ENCODE measurements around the gene FAAP20.

- TF ChIP-seq CBX5 (IDR thresholded peaks at IDR 0.05; ENCODE audit: low read depth, low read length), result no peak
- no peak for TF ChIP-seq POLR2A (IDR thresholded peaks at IDR 0.05; ENCODE audit: control extremely low read depth in 1 of 2, low read depth in 2 of 2, low read length in 2 of 2)
- no peak for TF ChIP-seq CEBPB (IDR thresholded peaks at IDR 0.05; ENCODE audit: low read depth, low read length)
- no peak for TF ChIP-seq POLR2AphosphoS5 (IDR thresholded peaks at IDR 0.05; ENCODE audit: low read depth, low read length)
- no peak for TF ChIP-seq BRCA1 (IDR thresholded peaks at IDR 0.05; ENCODE audit: low read depth, low read length)
- TF ChIP-seq CTCF (IDR thresholded peaks at IDR 0.05; ENCODE audit: control extremely low read depth in 1 of 3, insufficient read depth in 1 of 3, low read depth in 1 of 3, low read length in 3 of 3), result no peak
- TF ChIP-seq RXRA (IDR thresholded peaks at IDR 0.05; ENCODE audit: insufficient read depth, low read depth, low read length), result no peak
- TF ChIP-seq ZNF274 (IDR thresholded peaks at IDR 0.05; ENCODE audit: borderline replicate concordance, extremely low read depth, low read length), result no peak
- no peak for TF ChIP-seq EZH2 (IDR thresholded peaks at IDR 0.05; ENCODE audit: low read depth, low read length, severe bottlenecking)
- TF ChIP-seq EP300 (IDR thresholded peaks at IDR 0.05; ENCODE audit: borderline replicate concordance in 1 of 2, low read depth in 2 of 2, low read length in 2 of 2), result no peak
- no peak for TF ChIP-seq RFX5 (IDR thresholded peaks at IDR 0.05; ENCODE audit: borderline replicate concordance, low read depth, low read length)
- no peak for TF ChIP-seq NRF1 (IDR thresholded peaks at IDR 0.05; ENCODE audit: low read depth, low read length)
- no peak for TF ChIP-seq SIN3A (conservative IDR thresholded peaks at IDR 0.05 in 1 of 2, IDR thresholded peaks at IDR 0.05 in 1 of 2; ENCODE audit: low read depth in 1 of 2, low read length in 2 of 2)
- TF ChIP-seq EGR1 (IDR thresholded peaks at IDR 0.05; ENCODE audit: borderline replicate concordance, low read depth, low read length), result no peak
Measured at GRCh38 chr1:2212274-2212531, 17.6 kb upstream of the FAAP20 start.

Measured in H1 (cell line).